Skeletal muscle cell (primary cell): ENCODE results near the gene OR12D2.
"Not testable (repeated sequence)": the region's sequence is repeated elsewhere in the genome, so short reads cannot be mapped to it uniquely, and the experiment has no call there.

Source experiments
- DNase-seq: peaks from one replicate; pipeline ENCODE4 v3.0.0-alpha.2; 2010; ENCODE audit warnings: low read depth
- H3K4me3 ChIP-seq: 2 replicates; pipeline ENCODE4 v1.5.1; 2011; ENCODE audit warnings: low read depth, mild to moderate bottlenecking, control low read depth, low read length, moderate library complexity

The OR12D2 gene, protein sequence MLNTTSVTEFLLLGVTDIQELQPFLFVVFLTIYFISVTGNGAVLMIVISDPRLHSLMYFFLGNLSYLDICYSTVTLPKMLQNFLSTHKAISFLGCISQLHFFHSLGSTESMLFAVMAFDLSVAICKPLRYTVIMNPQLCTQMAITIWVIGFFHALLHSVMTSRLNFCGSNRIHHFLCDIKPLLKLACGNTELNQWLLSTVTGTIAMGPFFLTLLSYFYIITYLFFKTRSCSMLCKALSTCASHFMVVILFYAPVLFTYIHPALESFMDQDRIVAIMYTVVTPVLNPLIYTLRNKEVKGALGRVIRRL

DNA sequence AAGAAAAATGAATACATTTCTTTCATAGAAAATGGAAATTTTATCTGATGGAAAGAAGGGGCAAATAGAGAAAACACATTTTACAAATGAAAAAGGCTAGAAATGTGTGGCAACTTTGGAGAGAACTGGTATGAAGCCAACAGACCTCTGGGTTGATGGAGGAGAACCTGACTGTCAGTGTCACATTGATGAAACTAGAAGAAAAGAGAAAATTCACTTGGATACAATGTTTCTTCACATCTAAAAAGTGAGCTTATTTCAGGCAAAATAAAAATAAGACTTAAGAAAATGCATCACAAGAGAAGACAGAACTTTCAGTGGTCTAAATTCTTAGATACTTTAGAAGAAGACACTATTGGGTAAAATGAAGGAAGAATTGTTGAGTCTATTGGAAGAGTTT, at the start of gene OR12D2:
Gene OR12D2, plus strand, starts transcription at position 301 of the 400 bp plus-strand sequence. CDS start 1,069 bp downstream, outside the sequence.
- no peak within 1 kb of the TSS for H3K4me3 ChIP-seq

DNA sequence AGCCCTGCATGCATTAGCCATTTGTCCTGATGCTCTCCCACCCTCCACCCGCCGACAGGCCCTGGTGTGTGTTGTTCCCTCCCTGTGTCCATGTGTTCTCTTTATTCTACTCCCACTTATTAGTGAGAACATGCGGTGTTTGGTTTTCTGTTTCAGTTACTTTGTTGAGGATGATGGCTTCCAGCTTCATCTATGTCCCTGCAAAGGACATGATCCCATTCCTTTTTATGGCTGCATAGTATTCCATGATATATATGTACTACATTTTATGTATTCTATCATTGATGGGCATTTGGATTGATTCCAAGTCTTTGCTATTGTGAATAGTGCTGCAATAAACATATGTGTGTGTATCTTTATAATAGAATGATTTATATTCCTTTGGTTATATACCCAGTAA, 46.1 kb upstream of the OR12D2 start:
- H3K4me3 ChIP-seq, DNase-seq: not testable (repeated sequence)

More for the DNA sequence above, at the start of gene OR12D2:
- DNase-seq: no peak

DNA sequence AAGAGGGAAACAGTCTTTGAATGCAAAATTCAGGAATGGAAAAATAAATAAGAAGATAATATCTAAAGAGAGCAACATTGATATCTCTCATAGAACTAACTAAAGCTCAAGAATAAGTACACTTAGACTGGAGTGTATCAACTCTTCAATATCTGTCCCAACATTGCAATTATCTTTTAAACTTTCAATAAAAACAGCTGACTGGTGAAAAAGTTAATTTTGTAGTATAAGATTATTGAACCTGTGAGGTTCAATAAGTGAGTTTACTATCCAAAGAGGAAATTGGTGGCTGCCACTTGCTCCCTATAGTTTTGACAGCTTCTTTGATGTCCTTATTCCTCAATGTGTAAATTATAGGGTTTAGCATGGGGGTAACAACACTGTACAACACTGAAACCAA, 40.5 kb upstream of the OR12D2 start:
- no peak overlapping the region for H3K4me3 ChIP-seq
- no peak for DNase-seq

DNA sequence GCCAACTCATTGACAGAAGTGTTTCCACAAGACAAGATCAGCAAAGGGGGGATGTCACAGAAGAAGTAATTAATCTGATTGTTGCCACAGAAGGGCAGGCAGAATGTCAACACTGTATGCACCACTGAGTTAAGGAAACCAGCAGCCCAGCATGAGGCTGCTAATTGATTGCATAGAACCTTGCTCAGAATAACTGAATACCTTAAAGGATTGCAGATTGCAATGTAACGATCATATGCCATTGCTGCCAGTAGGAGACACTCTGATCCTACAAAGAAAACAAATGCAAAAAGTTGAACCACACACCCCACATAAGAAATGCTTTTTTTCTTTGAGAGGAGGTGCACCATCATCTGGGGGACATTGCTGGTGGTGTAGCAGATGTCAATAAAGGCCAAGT, 39.8 kb upstream of the OR12D2 start:
- no peak for DNase-seq

DNA sequence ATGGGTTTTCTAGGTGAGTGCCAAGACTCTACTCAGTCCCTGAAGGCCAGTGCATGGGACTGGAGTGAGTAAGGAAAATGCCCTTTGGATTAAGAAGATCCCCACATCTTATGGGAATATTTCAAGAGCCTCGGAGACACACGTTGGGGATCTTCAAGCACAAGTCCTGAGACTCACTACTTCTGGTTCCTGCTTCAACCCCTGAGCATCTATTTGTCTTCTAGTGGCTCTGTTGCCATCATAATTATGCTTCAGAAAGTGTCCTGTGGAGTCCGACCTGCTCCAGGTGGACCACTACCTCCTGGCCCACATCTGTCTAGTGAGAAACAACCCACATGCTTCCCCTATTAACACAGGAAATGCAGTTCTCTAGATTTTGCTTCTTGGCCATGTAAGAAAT, 26.7 kb upstream of the OR12D2 start, which contains the start of gene OR5V1:
Gene OR5V1, minus strand, starts transcription at position 101 of the 400 bp plus-strand sequence. CDS start 12,670 bp downstream, outside the sequence.
- DNase-seq: no peak
- no peak within 1 kb of the TSS for H3K4me3 ChIP-seq

More for the DNA sequence above, 39.8 kb upstream of the OR12D2 start:
- no peak overlapping the region for H3K4me3 ChIP-seq

DNA sequence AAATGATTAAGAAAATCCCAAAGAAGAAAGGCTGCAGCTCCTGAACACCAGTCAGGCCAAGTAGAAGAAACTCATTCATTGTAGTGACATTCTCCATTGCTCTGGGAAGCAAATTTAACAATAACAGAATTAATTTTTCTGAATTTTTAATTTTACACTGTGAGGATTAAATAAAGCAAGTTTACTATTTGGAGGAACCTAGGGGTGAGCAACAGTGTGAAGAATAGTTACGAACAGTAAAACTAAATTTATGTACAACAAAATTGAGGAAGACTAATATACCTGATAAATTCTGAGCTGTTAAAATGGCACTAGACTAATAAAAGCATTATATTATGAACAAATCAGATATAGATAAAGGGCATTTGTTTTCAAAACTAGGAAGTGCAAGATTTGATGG, 20.2 kb upstream of the OR12D2 start, which contains the start of gene OR12D3:
Gene OR12D3, minus strand, starts transcription at position 101 of the 400 bp plus-strand sequence. Its CDS starts 4 bp downstream, at position 97.
- no peak for DNase-seq
- no peak within 1 kb of the TSS for H3K4me3 ChIP-seq

DNA sequence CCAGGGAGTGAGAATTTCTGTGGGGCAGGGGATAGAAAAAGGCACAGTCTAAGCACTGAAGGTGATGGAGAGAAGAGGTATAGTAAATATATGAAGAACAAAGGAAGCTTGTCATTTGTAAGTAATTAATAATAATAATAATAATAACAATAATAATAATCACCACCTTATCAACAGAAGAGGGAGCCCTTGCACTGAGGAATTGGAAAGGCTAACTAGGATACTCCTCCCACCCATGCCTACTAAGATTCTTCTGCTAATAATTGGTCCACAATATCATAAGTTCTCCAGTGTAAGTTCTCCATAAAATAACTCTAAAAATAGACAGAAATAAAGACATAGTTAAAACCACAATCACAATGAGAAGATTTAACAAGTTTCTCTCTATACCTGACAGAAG, 19.4 kb upstream of the OR12D2 start:
- no peak overlapping the region for H3K4me3 ChIP-seq
- no peak for DNase-seq

DNA sequence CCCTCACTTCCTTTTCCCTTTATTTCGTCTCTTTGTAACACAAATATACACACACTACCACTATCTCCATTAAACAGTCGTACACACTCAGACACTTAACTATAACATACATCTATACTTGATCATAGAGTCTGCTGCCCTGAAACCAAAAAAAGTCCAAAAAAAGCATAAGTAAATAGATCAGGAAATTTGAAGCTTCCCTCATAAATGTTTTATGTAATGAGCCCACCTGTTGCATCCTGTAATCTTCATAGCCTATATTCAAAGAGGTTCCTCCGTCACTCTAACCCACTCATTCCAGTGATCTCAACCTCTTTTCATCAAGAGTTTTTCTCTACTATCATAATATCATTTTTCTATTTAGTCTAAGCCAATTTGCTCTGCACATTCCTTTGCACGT, 6.9 kb upstream of the OR12D2 start:
- H3K4me3 ChIP-seq: no peak overlapping the region
- no peak for DNase-seq

DNA sequence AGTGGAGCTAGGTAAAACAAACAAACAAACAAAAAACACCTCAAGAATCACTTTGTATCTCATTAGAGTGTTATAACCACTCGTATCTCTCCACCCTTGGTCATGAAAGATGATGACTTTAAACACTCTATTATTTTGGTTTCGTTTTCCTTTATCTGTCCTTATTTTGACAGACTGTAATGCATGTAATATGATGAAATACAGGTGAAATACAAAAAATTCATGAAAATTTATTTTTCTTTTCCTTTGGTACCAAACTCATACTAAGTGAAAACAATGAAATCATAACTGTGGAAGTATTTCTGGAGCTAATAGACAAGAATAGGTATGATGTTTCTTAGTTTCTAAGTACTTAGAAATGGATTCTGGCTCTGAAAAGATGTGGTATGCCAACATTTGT, 4.1 kb downstream of the OR12D2 start:
- H3K4me3 ChIP-seq: no peak overlapping the region
- no peak for DNase-seq

DNA sequence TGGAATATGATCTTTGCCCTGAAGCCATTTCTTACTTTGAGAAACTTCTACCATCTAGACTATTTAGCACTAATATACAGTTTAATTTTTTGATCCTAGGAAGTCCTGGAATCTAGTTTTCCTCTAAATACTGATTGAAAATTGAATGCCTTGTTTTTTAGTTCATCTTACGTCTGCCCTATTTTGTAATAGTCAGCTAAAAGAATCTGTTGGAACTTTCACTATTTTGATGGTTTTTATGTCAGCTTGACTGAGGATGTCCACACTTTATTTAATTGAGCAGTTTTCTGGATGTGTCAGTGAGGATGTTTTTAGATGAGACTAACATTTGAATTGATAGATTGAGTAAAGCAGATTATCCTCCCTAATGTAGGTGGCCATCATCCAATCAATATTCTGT, 8.4 kb downstream of the OR12D2 start:
- DNase-seq: no peak
- H3K4me3 ChIP-seq: no peak overlapping the region

DNA sequence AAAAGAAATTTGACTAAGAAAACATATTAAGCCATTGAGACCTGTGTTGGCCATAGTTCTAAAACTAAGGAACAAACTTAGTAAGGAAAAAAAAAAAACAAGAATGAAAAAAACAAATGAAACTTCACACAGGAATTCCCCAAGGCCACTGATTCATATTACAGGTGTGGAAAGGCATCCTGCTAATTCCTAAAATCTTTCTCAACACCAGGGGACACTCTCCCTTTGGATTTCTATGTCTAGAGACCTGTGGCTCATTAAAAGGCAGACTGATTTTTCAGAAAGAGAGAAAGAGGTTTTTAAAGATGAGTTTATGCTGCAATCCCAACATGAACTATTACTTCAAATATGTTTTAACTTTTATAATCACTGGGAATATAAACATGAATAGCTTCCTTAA, 19.2 kb downstream of the OR12D2 start, which contains the start of gene OR12D1:
Gene OR12D1, plus strand, starts transcription at position 341 of the 400 bp plus-strand sequence.
- H3K4me3 ChIP-seq: no peak within 1 kb of the TSS
- no peak for DNase-seq

DNA sequence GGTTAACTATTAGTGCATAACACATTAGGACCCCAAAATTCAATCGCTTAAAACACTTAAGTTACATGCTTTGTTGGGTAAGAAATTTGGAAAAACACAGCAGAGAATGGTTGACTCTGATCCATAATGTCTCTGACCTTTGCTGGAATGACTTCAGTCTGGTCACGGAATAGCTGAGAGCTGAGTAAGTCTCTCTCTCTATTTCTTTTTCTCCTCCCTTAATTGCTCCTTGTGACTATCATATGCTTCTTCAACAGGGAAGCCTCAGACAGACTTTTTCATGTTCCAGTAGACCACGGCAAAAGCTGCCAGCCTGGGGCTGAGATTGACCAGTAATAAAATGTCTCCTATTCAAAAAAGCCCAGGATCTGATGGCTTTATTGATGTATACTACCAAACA, 24.1 kb downstream of the OR12D2 start:
- no peak for DNase-seq
- H3K4me3 ChIP-seq: no peak overlapping the region

DNA sequence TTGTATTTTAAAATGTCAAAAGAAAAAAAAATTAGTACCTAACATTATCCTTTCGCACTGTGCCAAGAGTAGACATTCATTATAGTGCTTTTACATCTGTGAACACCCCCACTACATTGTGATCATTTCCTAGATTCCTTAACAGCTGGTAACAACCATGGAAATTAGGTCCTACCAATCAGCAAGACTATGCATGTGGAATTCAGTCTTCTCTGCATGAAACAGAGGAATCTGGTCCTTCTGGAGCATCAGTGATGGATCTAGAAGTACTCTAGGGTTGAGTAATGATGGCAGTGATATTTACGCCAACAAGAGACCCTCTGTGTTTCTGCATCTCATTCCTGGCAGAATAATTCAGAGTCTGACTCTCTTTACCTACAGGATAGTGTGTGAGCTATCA, 28.7 kb downstream of the OR12D2 start:
- no peak overlapping the region for H3K4me3 ChIP-seq
- DNase-seq: no peak

DNA sequence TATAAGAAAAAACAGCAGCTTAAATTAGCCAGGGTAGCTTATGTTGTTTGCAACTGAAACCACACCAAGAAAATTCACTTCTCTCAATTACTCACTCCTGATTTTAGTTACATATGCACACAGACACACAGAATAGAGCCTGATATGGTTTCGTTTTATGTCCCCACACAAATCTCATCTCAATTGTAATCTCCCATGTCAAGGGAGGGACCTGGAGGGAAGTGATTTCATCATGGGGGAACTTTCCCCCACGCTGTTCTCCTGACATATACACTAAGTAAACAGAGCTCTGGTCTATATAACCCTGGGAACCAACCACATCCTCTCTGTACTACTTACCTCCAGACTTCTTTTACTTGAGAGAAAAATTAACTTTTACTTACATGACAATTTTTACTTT, 29.1 kb downstream of the OR12D2 start:
- DNase-seq: no peak
- H3K4me3 ChIP-seq: no peak overlapping the region

DNA sequence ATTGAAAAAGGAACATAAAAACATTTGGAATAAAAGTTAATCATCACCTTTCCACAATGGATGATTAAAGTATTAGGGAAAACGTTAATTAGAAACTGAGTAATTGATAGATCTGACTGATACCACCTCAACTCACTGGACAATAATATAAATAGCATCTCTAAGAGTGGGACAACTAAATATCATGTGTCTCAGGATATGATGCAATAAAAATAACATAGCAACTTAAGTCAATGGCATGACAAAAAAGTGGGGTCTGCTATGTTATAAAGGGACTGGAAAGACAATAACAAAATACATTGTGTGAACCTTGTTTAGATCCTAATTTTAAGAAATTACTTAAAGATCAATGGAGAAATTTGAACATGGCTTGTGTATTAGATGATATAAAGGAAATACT, 29.6 kb downstream of the OR12D2 start:
- H3K4me3 ChIP-seq: no peak overlapping the region
- no peak for DNase-seq

DNA sequence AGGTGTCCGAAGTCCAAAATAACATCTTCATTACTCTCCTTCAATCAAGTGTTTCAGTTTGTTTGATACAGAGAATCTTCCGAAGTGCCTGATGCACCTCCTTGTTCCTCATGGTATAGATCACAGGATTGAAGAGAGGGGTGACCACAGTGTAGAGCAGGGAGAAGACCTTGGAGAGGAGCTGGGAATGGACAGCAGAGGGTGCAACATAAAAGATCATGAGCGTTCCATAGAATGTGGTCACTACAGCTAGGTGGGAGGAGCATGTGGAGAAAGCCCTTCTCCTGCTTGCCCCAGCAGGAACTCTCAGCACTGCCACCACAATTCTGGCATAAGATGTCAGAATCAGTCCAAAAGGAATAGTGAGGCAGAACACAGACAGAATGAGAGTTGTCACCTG, 31.2 kb downstream of the OR12D2 start:
- DNase-seq: no peak
- no peak overlapping the region for H3K4me3 ChIP-seq

DNA sequence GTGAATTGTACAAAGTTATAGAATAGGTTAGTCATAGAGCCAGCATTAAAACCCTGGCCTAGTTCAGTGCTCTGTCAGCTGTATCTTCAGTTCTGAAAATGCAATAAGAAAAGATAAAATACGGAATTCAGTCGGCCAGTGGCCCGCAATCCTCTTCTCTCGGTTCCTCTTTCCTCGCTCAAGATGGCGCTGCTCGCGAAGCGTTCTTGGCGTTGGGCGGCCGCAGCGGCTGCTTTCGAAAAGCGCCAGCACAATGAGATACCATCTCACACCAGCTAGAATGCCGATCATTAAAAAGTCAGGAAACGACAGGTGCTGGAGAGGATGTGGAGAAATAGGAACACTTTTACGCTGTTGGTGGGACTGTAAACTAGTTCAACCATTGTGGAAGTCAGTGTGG, 41.3 kb downstream of the OR12D2 start:
- not testable (repeated sequence) for H3K4me3 ChIP-seq, DNase-seq

DNA sequence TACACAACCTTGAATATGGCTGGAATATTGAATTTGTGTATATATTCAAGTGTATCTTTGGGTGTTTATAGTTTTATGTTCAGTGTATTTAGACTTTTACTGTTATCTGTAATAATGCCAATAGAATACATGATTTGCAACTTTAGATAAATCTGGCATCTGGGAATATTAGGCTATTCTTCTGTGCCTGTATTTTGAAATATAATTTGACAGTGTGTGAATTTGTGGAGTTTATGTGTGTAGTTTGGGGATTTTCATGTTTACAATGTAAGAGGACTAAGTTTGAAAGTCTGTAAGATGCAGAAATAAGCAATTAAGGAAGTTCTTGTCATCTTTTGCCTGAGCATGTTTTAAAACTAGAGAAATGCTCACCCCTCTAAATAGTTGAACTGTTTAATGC, 43.6 kb downstream of the OR12D2 start, which contains the start of gene OR10C1:
Gene OR10C1, plus strand, starts transcription at position 301 of the 400 bp plus-strand sequence. CDS start 710 bp downstream, outside the sequence.
- no peak for DNase-seq
- no peak within 1 kb of the TSS for H3K4me3 ChIP-seq

DNA sequence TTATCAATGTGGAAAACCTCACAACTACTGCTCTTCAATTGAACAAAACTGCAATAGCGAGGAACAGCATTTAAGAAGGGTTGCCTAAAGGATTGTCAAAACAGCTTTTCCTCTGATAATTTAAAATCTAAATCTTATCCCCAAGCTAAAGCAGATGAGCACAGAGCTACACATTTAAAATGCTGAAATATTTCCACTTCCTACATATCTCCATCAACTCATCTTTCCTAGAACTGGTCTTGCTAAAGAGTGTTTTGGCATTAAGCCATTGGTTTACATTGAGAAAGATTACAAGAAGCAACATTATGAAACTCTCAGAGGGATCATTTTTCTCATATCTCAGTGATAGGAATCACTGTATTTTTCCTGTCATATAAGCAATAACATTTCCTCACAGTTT, 47.3 kb downstream of the OR12D2 start:
- no peak overlapping the region for H3K4me3 ChIP-seq
- DNase-seq: no peak

DNA sequence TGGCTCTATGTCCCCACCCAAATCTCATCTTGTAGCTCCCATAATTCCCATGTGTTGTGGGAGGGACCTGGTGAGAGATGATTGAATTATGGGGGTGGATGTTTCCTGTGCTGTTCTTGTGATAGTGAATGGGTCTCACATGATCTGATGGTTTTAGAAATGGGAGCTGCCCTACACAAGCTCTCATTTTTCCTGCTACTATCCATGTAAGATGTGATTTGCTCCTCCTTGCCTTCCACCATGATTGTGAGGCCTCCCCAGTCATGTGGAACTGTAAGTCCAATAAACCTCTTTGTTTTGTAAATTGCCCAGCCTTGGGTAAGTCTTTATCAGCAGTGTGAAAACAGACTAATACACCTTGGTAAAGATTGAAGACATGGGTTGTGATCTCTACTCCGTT, 48.6 kb downstream of the OR12D2 start:
- H3K4me3 ChIP-seq, DNase-seq: not testable (repeated sequence)
